GM12874 (cell line): ENCODE data around the gene ABCG5.

Experiments used
- TF ChIP-seq, protein P1 (sequence below): IDR thresholded peaks from 2 replicates; pipeline ENCODE4 v1.5.1; 2011; ENCODE audit warnings: low read depth, mild to moderate bottlenecking, control low read depth, low read length, moderate library complexity; ENCODE audit not compliant: insufficient read depth

Gene ABCG5

DNA sequence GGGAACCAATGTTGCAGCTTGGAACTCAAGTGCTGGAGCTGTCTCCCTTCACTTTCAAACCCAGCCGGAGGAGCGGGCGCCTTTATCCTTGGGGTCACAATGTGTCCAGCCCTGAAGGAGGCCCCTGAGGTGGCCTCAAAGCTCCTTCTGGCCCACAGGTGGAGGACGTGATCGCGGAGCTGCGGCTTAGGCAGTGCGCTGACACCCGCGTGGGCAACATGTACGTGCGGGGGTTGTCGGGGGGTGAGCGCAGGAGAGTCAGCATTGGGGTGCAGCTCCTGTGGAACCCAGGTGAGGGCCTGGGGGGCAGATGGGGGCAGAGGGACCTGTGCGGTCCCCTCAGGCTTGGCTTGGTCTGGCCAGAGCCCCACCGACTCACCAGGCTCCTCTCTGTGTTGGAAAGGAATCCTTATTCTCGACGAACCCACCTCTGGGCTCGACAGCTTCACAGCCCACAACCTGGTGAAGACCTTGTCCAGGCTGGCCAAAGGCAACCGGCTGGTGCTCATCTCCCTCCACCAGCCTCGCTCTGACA, 13.6 kb upstream of the ABCG5 start:
- TF ChIP-seq, protein P1, sequence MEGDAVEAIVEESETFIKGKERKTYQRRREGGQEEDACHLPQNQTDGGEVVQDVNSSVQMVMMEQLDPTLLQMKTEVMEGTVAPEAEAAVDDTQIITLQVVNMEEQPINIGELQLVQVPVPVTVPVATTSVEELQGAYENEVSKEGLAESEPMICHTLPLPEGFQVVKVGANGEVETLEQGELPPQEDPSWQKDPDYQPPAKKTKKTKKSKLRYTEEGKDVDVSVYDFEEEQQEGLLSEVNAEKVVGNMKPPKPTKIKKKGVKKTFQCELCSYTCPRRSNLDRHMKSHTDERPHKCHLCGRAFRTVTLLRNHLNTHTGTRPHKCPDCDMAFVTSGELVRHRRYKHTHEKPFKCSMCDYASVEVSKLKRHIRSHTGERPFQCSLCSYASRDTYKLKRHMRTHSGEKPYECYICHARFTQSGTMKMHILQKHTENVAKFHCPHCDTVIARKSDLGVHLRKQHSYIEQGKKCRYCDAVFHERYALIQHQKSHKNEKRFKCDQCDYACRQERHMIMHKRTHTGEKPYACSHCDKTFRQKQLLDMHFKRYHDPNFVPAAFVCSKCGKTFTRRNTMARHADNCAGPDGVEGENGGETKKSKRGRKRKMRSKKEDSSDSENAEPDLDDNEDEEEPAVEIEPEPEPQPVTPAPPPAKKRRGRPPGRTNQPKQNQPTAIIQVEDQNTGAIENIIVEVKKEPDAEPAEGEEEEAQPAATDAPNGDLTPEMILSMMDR, result no peak

DNA sequence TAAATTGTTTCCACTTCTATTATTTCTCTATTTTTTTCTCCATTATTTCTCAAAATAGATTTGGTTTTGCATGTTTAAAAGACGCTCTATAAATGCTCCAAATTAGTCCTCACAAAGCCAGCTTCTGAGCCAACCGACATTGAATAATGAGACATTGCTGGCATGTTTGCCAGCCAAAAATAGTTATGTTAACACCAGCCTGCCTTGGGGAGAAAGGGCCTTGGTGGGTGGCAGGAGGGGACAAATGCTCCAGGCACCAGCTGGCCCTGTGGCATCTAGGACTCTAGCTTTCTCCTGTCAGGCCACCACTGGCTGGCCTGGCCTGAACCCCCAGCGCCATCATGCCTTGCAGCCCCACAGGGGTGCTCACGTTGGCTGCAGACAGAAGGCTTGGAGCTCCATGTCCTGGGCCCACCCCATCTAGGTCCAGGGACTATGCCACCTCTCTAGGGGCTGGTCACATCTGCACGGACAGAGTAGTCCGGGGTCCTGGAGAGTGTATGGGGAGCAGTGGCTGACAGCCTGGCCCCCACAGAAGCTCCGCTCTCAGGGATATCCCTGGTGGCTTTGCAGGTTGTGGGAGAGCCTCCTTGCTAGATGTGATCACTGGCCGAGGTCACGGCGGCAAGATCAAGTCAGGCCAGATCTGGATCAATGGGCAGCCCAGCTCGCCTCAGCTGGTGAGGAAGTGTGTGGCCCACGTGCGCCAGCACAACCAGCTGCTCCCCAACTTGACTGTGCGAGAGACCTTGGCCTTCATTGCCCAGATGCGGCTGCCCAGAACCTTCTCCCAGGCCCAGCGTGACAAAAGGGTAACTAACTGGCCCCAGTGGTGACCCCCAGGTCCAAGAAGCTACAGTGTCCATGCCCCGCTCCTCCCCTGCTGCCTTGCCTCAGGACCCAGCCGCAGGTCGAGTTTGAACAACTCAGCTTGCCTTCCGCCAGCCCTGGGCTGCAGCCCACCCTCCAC, 12.7 kb upstream of the ABCG5 start:
- TF ChIP-seq, protein P1, result no peak

GRCh38 chr2:43848214-43848613, 9.6 kb upstream of the ABCG5 start:
- TF ChIP-seq, protein P1, result no peak

GRCh38 chr2:43846140-43846793, 7.6 kb upstream of the ABCG5 start:
- TF ChIP-seq, protein P1, result no peak

- TF ChIP-seq, protein P1, result no peak
Observed at GRCh38 chr2:43845181-43845580, 6.5 kb upstream of the ABCG5 start.

DNA sequence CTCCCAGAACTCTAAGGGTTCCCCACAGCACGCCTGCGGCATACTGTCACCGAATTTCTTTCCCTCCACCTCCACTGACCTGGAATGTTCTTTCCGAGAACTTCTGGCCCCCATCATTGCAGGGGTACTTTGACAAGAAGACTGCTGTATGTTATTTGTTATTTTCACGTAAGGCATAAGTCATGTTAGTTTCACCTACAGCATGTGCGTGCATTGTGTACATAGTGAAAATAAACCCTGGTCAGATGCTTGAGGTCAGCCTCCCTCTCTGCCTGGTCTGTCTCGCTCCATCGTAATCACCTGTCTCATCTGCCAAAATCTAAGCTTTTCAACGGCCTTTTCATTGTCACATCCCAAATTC, 4.2 kb upstream of the ABCG5 start:
- TF ChIP-seq, protein P1, result no peak
